ENCODE data around the gene SUSD4.

Gene SUSD4

DNA sequence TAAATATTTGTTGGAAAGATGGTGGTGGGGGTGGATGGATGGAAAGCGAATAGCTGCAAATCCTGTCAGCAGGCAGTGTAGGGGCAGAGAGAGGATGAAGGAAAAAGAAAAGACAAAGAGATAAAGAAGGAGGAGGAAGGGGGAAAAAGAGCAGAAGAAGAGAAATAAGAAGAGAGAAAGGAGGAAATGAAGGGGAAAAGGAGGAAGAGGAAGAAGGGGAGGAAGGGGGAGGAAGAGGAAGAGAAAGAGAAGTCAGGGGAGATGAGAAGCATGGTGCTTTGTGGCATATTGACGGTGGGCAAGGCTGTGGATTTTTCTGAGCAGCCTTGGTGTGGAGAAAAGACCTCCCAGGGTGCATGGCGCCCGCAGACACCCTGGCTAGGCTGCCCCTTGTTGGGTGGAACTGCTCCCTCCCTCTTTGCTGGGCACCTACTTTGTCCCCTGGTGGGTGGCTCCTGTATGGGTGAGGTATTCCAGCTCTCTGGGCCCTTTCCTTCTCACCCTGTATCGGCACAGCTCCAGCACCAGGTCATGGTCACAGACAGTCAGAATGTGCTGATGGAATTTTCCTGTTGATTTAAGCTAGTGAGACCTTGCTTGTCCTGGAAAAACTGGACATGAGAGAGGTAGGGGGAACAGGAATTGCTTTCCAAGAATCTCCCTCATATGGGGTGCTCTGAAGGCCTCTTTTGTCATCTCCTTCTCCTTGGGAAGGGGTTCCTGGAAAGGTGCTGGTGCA lies 175.2 kb downstream of the SUSD4 start:
- Histone ChIP-seq H3K9me3 (ENCODE audit: control insufficient read depth, insufficient read depth, low read depth, low read length) (no peaks in the 10 kb centered on the region), H3K27me3 (ENCODE audit: control insufficient read depth, insufficient read depth, low read length) (peaks cover 20% of the 10 kb centered on the region; the same call in 1 of the 2 replicates), H3K4me3 (ENCODE audit: low read depth, low read length) (no peak overlapping the region), H3K9ac (ENCODE audit: low read length) (no peak overlapping the region), H3K36me3 (ENCODE audit: control insufficient read depth, insufficient read depth, low read length) (no peaks in the 10 kb centered on the region), H3K4me1 (ENCODE audit: control insufficient read depth, insufficient read depth, low read length) (no peaks in the 10 kb centered on the region), H3K27ac (ENCODE audit: low read depth, low read length) (no peak overlapping the region)

DNA sequence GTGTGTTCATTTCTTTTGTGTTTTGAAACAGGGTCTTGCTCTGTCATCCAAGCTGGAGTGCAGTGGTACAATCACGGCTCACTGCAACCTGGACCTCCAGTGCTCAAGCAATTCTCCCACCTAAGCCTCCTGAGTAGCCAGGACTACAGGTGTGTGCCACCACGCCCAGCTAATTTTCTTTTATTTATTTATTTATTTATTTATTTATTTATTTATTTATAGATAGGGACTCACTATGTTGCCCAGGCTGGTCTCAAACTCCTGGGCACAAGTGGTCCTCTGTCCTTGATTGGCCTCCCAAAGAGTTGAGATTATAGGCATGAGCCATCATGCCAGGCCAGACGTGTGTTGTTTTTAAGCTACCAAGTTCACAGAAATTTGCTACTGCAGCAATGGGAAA lies 177.2 kb downstream of the SUSD4 start:
- Histone ChIP-seq H3K9me3 (ENCODE audit: control insufficient read depth, insufficient read depth, low read depth, low read length) (no peaks in the 10 kb centered on the region), H3K36me3 (ENCODE audit: control insufficient read depth, insufficient read depth, low read length) (no peaks in the 10 kb centered on the region), H3K9ac (ENCODE audit: low read length) (no peak overlapping the region), H3K27ac (ENCODE audit: low read depth, low read length) (no peak overlapping the region), H3K4me3 (ENCODE audit: low read depth, low read length) (no peak overlapping the region), H3K4me1 (ENCODE audit: control insufficient read depth, insufficient read depth, low read length) (no peaks in the 10 kb centered on the region), H3K27me3 (ENCODE audit: control insufficient read depth, insufficient read depth, low read length) (peaks cover 23% of the 10 kb centered on the region; the same call in 1 of the 2 replicates)

DNA sequence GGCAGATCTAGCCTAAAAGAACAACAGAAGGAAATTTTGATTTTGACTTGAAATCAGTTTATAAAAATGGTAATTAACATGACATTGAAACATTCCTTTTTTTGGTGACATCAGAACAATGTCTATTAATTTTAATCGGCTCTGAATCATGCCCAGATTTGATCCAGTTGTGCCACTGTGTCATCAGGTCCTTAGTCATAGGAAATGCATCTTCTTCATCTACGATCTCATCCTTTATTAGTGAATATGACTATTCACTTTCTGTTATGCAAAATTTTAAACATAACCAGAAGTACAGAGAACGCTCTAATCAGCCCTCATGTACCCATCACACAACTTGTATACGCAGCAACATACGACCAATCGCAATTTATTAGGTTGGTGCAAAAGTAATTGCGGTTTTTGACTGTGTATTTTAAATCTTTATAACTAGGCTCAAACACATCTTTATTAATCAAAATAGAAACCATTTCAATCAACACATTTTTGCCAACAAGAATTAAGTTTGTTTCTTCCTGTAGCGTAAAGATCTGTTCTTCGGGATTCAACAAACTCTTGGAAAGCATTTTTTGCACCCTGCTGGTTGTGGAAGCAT lies 180.6 kb downstream of the SUSD4 start:
- H3K27ac ChIP-seq (ENCODE audit: low read depth, low read length) = no peak overlapping the region
- no peak overlapping the region for H3K9ac ChIP-seq (ENCODE audit: low read length)
- no peaks in the 10 kb centered on the region for H3K9me3 ChIP-seq (ENCODE audit: control insufficient read depth, insufficient read depth, low read depth, low read length)
- H3K4me1 ChIP-seq (ENCODE audit: control insufficient read depth, insufficient read depth, low read length) = no peaks in the 10 kb centered on the region
- peaks cover 32% of the 10 kb centered on the region for H3K27me3 ChIP-seq (ENCODE audit: control insufficient read depth, insufficient read depth, low read length)
- no peak overlapping the region for H3K4me3 ChIP-seq (ENCODE audit: low read depth, low read length)
- H3K36me3 ChIP-seq (ENCODE audit: control insufficient read depth, insufficient read depth, low read length) = no peaks in the 10 kb centered on the region

GRCh38 chr1:223180731-223181321 lies 183.2 kb downstream of the SUSD4 start:
- Histone ChIP-seq H3K9me3 (ENCODE audit: control insufficient read depth, insufficient read depth, low read depth, low read length) (no peaks in the 10 kb centered on the region), H3K36me3 (ENCODE audit: control insufficient read depth, insufficient read depth, low read length) (no peaks in the 10 kb centered on the region), H3K27me3 (ENCODE audit: control insufficient read depth, insufficient read depth, low read length) (peaks cover 26% of the 10 kb centered on the region), H3K27ac (ENCODE audit: low read depth, low read length) (no peak overlapping the region), H3K4me3 (ENCODE audit: low read depth, low read length) (no peak overlapping the region), H3K4me1 (ENCODE audit: control insufficient read depth, insufficient read depth, low read length) (no peaks in the 10 kb centered on the region), H3K9ac (ENCODE audit: low read length) (no peak overlapping the region)

- no peaks in the 10 kb centered on the region for H3K9me3 ChIP-seq (ENCODE audit: control insufficient read depth, insufficient read depth, low read depth, low read length)
- no peak overlapping the region for H3K9ac ChIP-seq (ENCODE audit: low read length)
- no peak overlapping the region for H3K27ac ChIP-seq (ENCODE audit: low read depth, low read length)
- H3K4me3 ChIP-seq (ENCODE audit: low read depth, low read length) = no peak overlapping the region
- H3K36me3 ChIP-seq (ENCODE audit: control insufficient read depth, insufficient read depth, low read length) = no peaks in the 10 kb centered on the region
- peaks cover 26% of the 10 kb centered on the region for H3K27me3 ChIP-seq (ENCODE audit: control insufficient read depth, insufficient read depth, low read length)
- no peaks in the 10 kb centered on the region for H3K4me1 ChIP-seq (ENCODE audit: control insufficient read depth, insufficient read depth, low read length)
These were observed 184.2 kb downstream of the SUSD4 start for GRCh38 chr1:223179786-223180185.

DNA sequence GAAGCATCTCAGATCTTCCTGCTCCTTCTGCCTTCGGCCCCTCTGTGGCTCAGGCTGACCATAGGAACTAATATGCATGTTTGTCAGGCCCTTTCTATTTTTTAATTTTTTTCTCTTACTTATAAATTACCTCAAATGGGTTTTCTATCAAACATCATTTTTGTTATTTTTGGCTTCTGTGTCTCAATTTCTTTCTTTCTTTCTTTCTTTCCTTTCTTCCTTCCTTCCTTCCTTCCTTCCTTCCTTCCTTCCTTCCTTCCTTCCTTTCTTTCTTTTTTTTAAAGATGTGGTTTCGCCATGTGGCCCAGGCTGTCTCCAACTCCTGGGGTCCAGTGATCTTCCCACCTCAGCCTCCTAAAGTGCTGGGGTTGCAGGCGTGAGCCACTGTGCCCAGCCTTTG lies 184.7 kb downstream of the SUSD4 start:
- Histone ChIP-seq H3K9me3 (ENCODE audit: control insufficient read depth, insufficient read depth, low read depth, low read length) (no peaks in the 10 kb centered on the region), H3K9ac (ENCODE audit: low read length) (no peak overlapping the region), H3K36me3 (ENCODE audit: control insufficient read depth, insufficient read depth, low read length) (no peaks in the 10 kb centered on the region), H3K4me3 (ENCODE audit: low read depth, low read length) (no peak overlapping the region), H3K27ac (ENCODE audit: low read depth, low read length) (no peak overlapping the region), H3K4me1 (ENCODE audit: control insufficient read depth, insufficient read depth, low read length) (no peaks in the 10 kb centered on the region), H3K27me3 (ENCODE audit: control insufficient read depth, insufficient read depth, low read length) (peaks cover 26% of the 10 kb centered on the region)

GRCh38 chr1:223177681-223178080 lies 186.3 kb downstream of the SUSD4 start:
- no peaks in the 10 kb centered on the region for H3K4me1 ChIP-seq (ENCODE audit: control insufficient read depth, insufficient read depth, low read length)
- H3K36me3 ChIP-seq (ENCODE audit: control insufficient read depth, insufficient read depth, low read length) = no peaks in the 10 kb centered on the region
- H3K27ac ChIP-seq (ENCODE audit: low read depth, low read length) = no peak overlapping the region
- H3K27me3 ChIP-seq (ENCODE audit: control insufficient read depth, insufficient read depth, low read length) = peaks cover 26% of the 10 kb centered on the region
- H3K9ac ChIP-seq (ENCODE audit: low read length) = no peak overlapping the region
- no peaks in the 10 kb centered on the region for H3K9me3 ChIP-seq (ENCODE audit: control insufficient read depth, insufficient read depth, low read depth, low read length)
- H3K4me3 ChIP-seq (ENCODE audit: low read depth, low read length) = no peak overlapping the region

GRCh38 chr1:223176437-223176836 lies 187.5 kb downstream of the SUSD4 start:
- no peak overlapping the region for H3K9ac ChIP-seq (ENCODE audit: low read length)
- no peaks in the 10 kb centered on the region for H3K4me1 ChIP-seq (ENCODE audit: control insufficient read depth, insufficient read depth, low read length)
- no peak overlapping the region for H3K27ac ChIP-seq (ENCODE audit: low read depth, low read length)
- H3K27me3 ChIP-seq (ENCODE audit: control insufficient read depth, insufficient read depth, low read length) = peaks cover 19% of the 10 kb centered on the region
- H3K36me3 ChIP-seq (ENCODE audit: control insufficient read depth, insufficient read depth, low read length) = no peaks in the 10 kb centered on the region
- no peaks in the 10 kb centered on the region for H3K9me3 ChIP-seq (ENCODE audit: control insufficient read depth, insufficient read depth, low read depth, low read length)
- no peak overlapping the region for H3K4me3 ChIP-seq (ENCODE audit: low read depth, low read length)

DNA sequence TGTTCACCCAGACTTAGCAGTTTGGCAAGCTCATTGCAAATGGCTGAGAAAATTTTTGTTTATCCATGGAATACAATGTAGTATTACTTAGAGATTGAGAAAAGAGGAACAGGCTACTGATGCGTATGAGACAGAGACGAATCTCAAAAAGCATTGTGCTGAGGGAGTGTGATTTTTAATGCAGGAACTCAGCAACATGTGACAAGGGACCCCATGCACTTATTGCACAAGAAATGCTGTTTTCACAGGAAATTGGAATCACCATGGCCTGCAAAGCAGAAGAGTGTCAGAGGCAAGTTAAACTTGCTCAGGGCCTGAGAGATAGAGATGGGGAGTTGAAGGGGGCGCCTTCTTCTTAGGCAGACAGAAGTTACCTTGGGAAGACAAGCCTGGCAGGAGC lies 188.3 kb downstream of the SUSD4 start:
- Histone ChIP-seq H3K9me3 (ENCODE audit: control insufficient read depth, insufficient read depth, low read depth, low read length) (no peaks in the 10 kb centered on the region), H3K4me3 (ENCODE audit: low read depth, low read length) (no peak overlapping the region), H3K27ac (ENCODE audit: low read depth, low read length) (no peak overlapping the region), H3K27me3 (ENCODE audit: control insufficient read depth, insufficient read depth, low read length) (peaks cover 16% of the 10 kb centered on the region; the same call in 1 of the 2 replicates), H3K4me1 (ENCODE audit: control insufficient read depth, insufficient read depth, low read length) (no peaks in the 10 kb centered on the region), H3K9ac (ENCODE audit: low read length) (no peak overlapping the region), H3K36me3 (ENCODE audit: control insufficient read depth, insufficient read depth, low read length) (no peaks in the 10 kb centered on the region)

GRCh38 chr1:223175032-223175431 lies 188.9 kb downstream of the SUSD4 start:
- Histone ChIP-seq H3K27ac (ENCODE audit: low read depth, low read length) (no peak overlapping the region), H3K27me3 (ENCODE audit: control insufficient read depth, insufficient read depth, low read length) (peaks cover 16% of the 10 kb centered on the region; the same call in 1 of the 2 replicates), H3K4me1 (ENCODE audit: control insufficient read depth, insufficient read depth, low read length) (no peaks in the 10 kb centered on the region), H3K9ac (ENCODE audit: low read length) (no peak overlapping the region), H3K9me3 (ENCODE audit: control insufficient read depth, insufficient read depth, low read depth, low read length) (no peaks in the 10 kb centered on the region), H3K4me3 (ENCODE audit: low read depth, low read length) (no peak overlapping the region), H3K36me3 (ENCODE audit: control insufficient read depth, insufficient read depth, low read length) (no peaks in the 10 kb centered on the region)

All from HUES6 (cell line).